Panc1 (cell line): Measurements from ENCODE around the gene MYCBP2. TPM values are rescaled to one million over a fixed set of nuclear protein-coding genes. Genes with fewer than 3 reads are reported as not detected.

Source experiments
- ATAC-seq: fragments of 200-7000 bp; cut with Tn5 transposase; 2 replicates; pipeline ENCODE4 v1.9.1; 2020; ENCODE audit warnings: mild to moderate bottlenecking, moderate library complexity
- BruUV-seq: library from RNA; stranded (reverse); fragments of 400-500 nt; replicated peaks from 2 replicates; lab custom pipeline; 2021; lab: Mats Ljungman, UMichigan
- CTCF ChIA-PET: fragments of 300-600 bp; sonication (Branson Sonifier 250); formaldehyde crosslinking; loops from one replicate; lab custom pipeline; 2022; ENCODE audit warnings: antibody characterized with exemption; lab: Charles Lee
- POLR2A ChIA-PET: fragments of 300-600 bp; sonication (Branson Sonifier 250); formaldehyde crosslinking; loops from one replicate; lab custom pipeline; 2022; ENCODE audit warnings: antibody characterized with exemption; lab: Charles Lee
- DNase-seq: peaks from one replicate; pipeline ENCODE4 v3.0.0-alpha.2; 2010; ENCODE audit warnings: low read depth, low spot score
- H3K27ac ChIP-seq: 2 replicates; pipeline ENCODE4 v1.5.1; 2011; ENCODE audit warnings: mild to moderate bottlenecking, low read length, inconsistent platforms
- H3K27me3 ChIP-seq: fragments of 200-500 bp; sonication (Bioruptor generic); 2 replicates; pipeline ENCODE4 v1.6.0; 2014; ENCODE audit warnings: low read length, inconsistent platforms; ENCODE audit not compliant: control insufficient read depth, insufficient read depth
- H3K36me3 ChIP-seq: fragments of 200-500 bp; sonication (Bioruptor generic); 2 replicates; pipeline ENCODE4 v1.5.1; 2014; ENCODE audit warnings: inconsistent platforms, mild to moderate bottlenecking, low read length, moderate library complexity; ENCODE audit not compliant: control insufficient read depth, insufficient read depth
- H3K4me1 ChIP-seq: 2 replicates; pipeline ENCODE4 v1.5.1; 2011; ENCODE audit warnings: inconsistent platforms, mild to moderate bottlenecking, low read length, moderate library complexity; ENCODE audit not compliant: control insufficient read depth, insufficient read depth
- H3K4me3 ChIP-seq, 2 experiments: 2 replicates each; pipeline ENCODE4 v1.5.1; 2011 to 2012; ENCODE audit warnings: low read depth in 2 of 2, low read length in 2 of 2, mild to moderate bottlenecking in 2 of 2, inconsistent platforms in 1 of 2, moderate library complexity in 1 of 2
- H3K9me3 ChIP-seq: fragments of 200-500 bp; sonication (Bioruptor generic); 2 replicates; pipeline ENCODE4 v1.5.1; 2014; ENCODE audit warnings: low read depth, mild to moderate bottlenecking, inconsistent platforms, low read length, moderate library complexity; ENCODE audit not compliant: control insufficient read depth, insufficient read depth
- POLR2AphosphoS5 ChIP-seq: IDR thresholded peaks from 2 replicates; pipeline ENCODE4 v1.6.1; 2012; ENCODE audit warnings: mild to moderate bottlenecking, low read depth, low read length, moderate library complexity
- REST ChIP-seq, 2 experiments: IDR thresholded peaks; 2 replicates each; pipeline ENCODE4 v1.6.1; 2011 to 2012; ENCODE audit warnings: low read depth in 2 of 2, control low read depth in 1 of 2, low read length in 1 of 2, mild to moderate bottlenecking in 1 of 2, moderate library complexity in 1 of 2; ENCODE audit not compliant: insufficient read depth in 1 of 2
- SIN3A ChIP-seq: IDR thresholded peaks from 2 replicates; pipeline ENCODE4 v1.6.1; 2012; ENCODE audit warnings: low read depth, mild to moderate bottlenecking, low read length, moderate library complexity, borderline replicate concordance; ENCODE audit not compliant: insufficient read depth
- TCF7L2 ChIP-seq: IDR thresholded peaks from 2 replicates; pipeline ENCODE4 v1.6.1; 2011; ENCODE audit warnings: mild to moderate bottlenecking, low read depth, low read length, inconsistent platforms
- in situ Hi-C: cut with HindIII; loops from 2 replicates; pipeline ENCODE4 v1.10.0; 2016; ENCODE audit warnings: low sequenced_read_pairs, low pct_unique_long_range_greater_than_20kb
- intact Hi-C: fragments of 100-400 bp; cut with micrococcal nuclease; formaldehyde crosslinking; loops from one replicate; pipeline ENCODE4 v1.10.0; 2022; ENCODE audit not compliant: unreplicated experiment
- total RNA-seq: library from RNA; stranded (reverse); gene quantifications from one replicate; pipeline ENCODE4 v1.2.1, GENCODE V29; 2021; ENCODE audit not compliant: unreplicated experiment
- TF ChIP-seq, protein P1 (sequence below): fragments of 450-650 bp; IDR thresholded peaks from 2 replicates; pipeline ENCODE4 v1.5.1; 2017; ENCODE audit warnings: mild to moderate bottlenecking

Gene MYCBP2
- total RNA-seq, 1 experiment from 2014 or later, result 41.4 TPM

DNA sequence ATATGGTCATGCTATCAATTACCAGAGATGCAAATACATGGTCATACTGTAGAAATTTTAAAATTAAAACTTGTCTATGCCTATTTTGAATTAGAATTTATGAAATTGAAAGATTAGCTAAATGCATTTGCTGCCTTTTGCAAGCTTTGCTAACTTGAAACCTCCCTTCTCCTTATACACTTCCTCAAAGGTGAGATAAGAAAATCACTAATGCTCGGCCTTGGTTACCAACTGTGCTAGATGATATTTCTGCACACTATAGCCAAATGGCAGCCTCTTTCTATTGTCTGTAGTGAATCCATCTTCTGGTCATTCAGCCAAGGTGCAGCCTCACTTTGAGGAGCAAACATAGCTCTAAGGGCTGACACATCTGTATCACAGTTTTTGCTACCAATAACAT is 31.1 kb upstream of the MYCBP2 start:
- Histone ChIP-seq H3K36me3 (no peaks in the 10 kb centered on the region), H3K27ac (no peak overlapping the region), H3K4me1 (no peaks in the 10 kb centered on the region), H3K9me3 (no peaks in the 10 kb centered on the region), H3K4me3 (no peak overlapping the region), H3K27me3 (no peaks in the 10 kb centered on the region)
- ATAC-seq (no peak), DNase-seq (no peak)
- TF ChIP-seq REST (IDR thresholded peaks at IDR 0.05; ENCODE audit: insufficient read depth in 1 of 2, low read depth in 2 of 2, low read length in 1 of 2) (no peak), TCF7L2 (no peak), SIN3A (no peak), POLR2AphosphoS5 (no peak)
- TF ChIP-seq, protein P1, sequence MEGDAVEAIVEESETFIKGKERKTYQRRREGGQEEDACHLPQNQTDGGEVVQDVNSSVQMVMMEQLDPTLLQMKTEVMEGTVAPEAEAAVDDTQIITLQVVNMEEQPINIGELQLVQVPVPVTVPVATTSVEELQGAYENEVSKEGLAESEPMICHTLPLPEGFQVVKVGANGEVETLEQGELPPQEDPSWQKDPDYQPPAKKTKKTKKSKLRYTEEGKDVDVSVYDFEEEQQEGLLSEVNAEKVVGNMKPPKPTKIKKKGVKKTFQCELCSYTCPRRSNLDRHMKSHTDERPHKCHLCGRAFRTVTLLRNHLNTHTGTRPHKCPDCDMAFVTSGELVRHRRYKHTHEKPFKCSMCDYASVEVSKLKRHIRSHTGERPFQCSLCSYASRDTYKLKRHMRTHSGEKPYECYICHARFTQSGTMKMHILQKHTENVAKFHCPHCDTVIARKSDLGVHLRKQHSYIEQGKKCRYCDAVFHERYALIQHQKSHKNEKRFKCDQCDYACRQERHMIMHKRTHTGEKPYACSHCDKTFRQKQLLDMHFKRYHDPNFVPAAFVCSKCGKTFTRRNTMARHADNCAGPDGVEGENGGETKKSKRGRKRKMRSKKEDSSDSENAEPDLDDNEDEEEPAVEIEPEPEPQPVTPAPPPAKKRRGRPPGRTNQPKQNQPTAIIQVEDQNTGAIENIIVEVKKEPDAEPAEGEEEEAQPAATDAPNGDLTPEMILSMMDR, result no peak
- CTCF ChIA-PET, result no interaction called here
- POLR2A ChIA-PET, result interaction anchor here (0.6 kb wide), 1 partner anchor 364 kb away, joined by 3 read pairs; no protein-coding TSS in a partner anchor
- no TSS peak for BruUV-seq
- in situ Hi-C loops, result no loop called here
- intact Hi-C loops, result no loop called here

- ATAC-seq (no peak), DNase-seq (no peak)
- Histone ChIP-seq H3K27me3 (no peaks in the 10 kb centered on the region), H3K4me3 (no peak overlapping the region), H3K4me1 (no peaks in the 10 kb centered on the region), H3K27ac (no peak overlapping the region), H3K36me3 (no peaks in the 10 kb centered on the region), H3K9me3 (no peaks in the 10 kb centered on the region)
- BruUV-seq, result no TSS peak
- ChIA-PET CTCF (no interaction called here), POLR2A (no interaction called here)
- TF ChIP-seq POLR2AphosphoS5, result no peak
- TF ChIP-seq TCF7L2, result no peak
- TF ChIP-seq, protein P1, result no peak
- TF ChIP-seq SIN3A, result no peak
- TF ChIP-seq REST (IDR thresholded peaks at IDR 0.05; ENCODE audit: insufficient read depth in 1 of 2, low read depth in 2 of 2, low read length in 1 of 2), result no peak
- intact Hi-C loops, result no loop called here
- in situ Hi-C loops, result no loop called here
Observed at GRCh38 chr13:77356155-77356554, 29.3 kb upstream of the MYCBP2 start.
